DMS79 treated with DMSO at 0.1 percent for 48 hours (cell line): ENCODE results near the gene LTBP2.

Source experiments
- DNase-seq: peaks from one replicate; lab custom pipeline; 2025; lab: John Stamatoyannopoulos, UW

The LTBP2 gene

GRCh38 chr14:74612350-74613021, 449 bp upstream of the LTBP2 start:
- peak; percentile 78 for DNase-seq

- peak; percentile 54 for DNase-seq
Measured at GRCh38 chr14:74610866-74611649, 979 bp downstream of the LTBP2 start.

GRCh38 chr14:74610199-74610865, 1.7 kb downstream of the LTBP2 start:
- peak; percentile 62 for DNase-seq

- no peak for DNase-seq
Measured at GRCh38 chr14:74609721-74610120, 2.3 kb downstream of the LTBP2 start.

GRCh38 chr14:74608959-74609611, 3.0 kb downstream of the LTBP2 start:
- DNase-seq = peak; percentile 99

GRCh38 chr14:74606727-74607126, 5.3 kb downstream of the LTBP2 start:
- DNase-seq = no peak

GRCh38 chr14:74605531-74606223, 6.4 kb downstream of the LTBP2 start:
- no peak for DNase-seq

GRCh38 chr14:74604911-74605310, 7.1 kb downstream of the LTBP2 start:
- DNase-seq = no peak

GRCh38 chr14:74604157-74604556, 7.9 kb downstream of the LTBP2 start:
- no peak for DNase-seq

- no peak for DNase-seq
Measured at GRCh38 chr14:74601982-74602381, 10.1 kb downstream of the LTBP2 start.

- no peak for DNase-seq
Measured at GRCh38 chr14:74599946-74600345, 12.1 kb downstream of the LTBP2 start.

GRCh38 chr14:74599321-74599761, 12.7 kb downstream of the LTBP2 start:
- DNase-seq = no peak

- DNase-seq = no peak
Measured at GRCh38 chr14:74596741-74597450, 15.1 kb downstream of the LTBP2 start.

GRCh38 chr14:74595006-74595735, 16.9 kb downstream of the LTBP2 start:
- no peak for DNase-seq

GRCh38 chr14:74594606-74595005, 17.4 kb downstream of the LTBP2 start:
- no peak for DNase-seq

GRCh38 chr14:74594029-74594428, 18.0 kb downstream of the LTBP2 start:
- DNase-seq = no peak

- no peak for DNase-seq
Measured at GRCh38 chr14:74593241-74593953, 18.6 kb downstream of the LTBP2 start.

- DNase-seq = no peak
Measured at GRCh38 chr14:74592476-74593201, 19.4 kb downstream of the LTBP2 start.

- no peak for DNase-seq
Measured at GRCh38 chr14:74591899-74592298, 20.1 kb downstream of the LTBP2 start.
